ENCODE results near the gene VPS13D. TPM values are rescaled to one million over a fixed set of nuclear protein-coding genes. Genes with fewer than 3 reads are reported as not detected.

The VPS13D gene
- total and polyA plus RNA-seq, 2 donors (not counting 3 experiments of a cell fraction or from before 2014, with no cell fraction given) = 13.6 to 48.5 TPM

DNA sequence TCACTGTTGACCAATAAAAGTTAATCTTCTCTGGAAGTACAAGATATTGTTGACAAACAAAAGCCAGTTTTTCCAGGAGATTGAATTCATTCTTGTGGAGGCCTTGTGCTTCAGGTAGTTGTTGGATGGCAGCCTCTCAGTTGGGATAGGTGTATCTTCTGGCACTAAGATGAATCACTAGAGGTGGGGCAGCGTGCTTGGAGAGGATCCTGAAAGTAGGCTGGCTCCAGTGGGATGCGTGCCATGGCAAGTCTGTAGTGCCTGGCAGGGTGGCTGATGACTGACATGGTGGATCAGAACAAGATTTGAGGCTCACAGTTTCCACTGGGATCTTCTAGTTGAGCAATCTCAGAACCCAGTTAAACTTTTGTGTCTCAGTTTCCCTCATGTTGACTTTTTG is 2.4 kb downstream of the VPS13D start:
- Histone ChIP-seq H4K20me1 (replicated peaks; ENCODE audit: control insufficient read depth, extremely low read depth, insufficient read depth, low read length) (no peaks in the 10 kb centered on the region), H3K9me3 (replicated peaks; ENCODE audit: control insufficient read depth, insufficient read depth, low read length) (no peaks in the 10 kb centered on the region), H3K27ac (ENCODE audit: insufficient read depth, low read depth, low read length) (no peak overlapping the region), H3K9ac (replicated peaks; ENCODE audit: extremely low read depth, insufficient read depth, low read length) (no peak overlapping the region), H2AFZ (ENCODE audit: low read depth, low read length) (no peak overlapping the region), H3K4me3 (replicated peaks in 1 of 3; ENCODE audit: insufficient read depth in 1 of 3, low read depth in 1 of 3, low read length in 3 of 3) (no peak overlapping the region), H3K79me2 (ENCODE audit: control insufficient read depth, insufficient read depth, low read length) (peaks cover 16% of the 10 kb centered on the region), H3K9me1 (replicated peaks; ENCODE audit: control insufficient read depth, extremely low read depth, insufficient read depth, low read length) (no peaks in the 10 kb centered on the region), H3K4me1 (ENCODE audit: control insufficient read depth, extremely low read depth, insufficient read depth, low read length) (peaks cover 6% of the 10 kb centered on the region), H3K36me3 (ENCODE audit: control insufficient read depth in 2 of 2, extremely low read depth in 1 of 2, insufficient read depth in 2 of 2, low read length in 2 of 2) (peaks cover 0 to 2% of the 10 kb centered on the region in 2 experiments), H3K27me3 (ENCODE audit: control insufficient read depth in 2 of 2, insufficient read depth in 2 of 2, low read length in 2 of 2) (no peaks in the 10 kb centered on the region), H3K4me2 (ENCODE audit: insufficient read depth, low read length) (no peak overlapping the region)
- no peak for TF ChIP-seq JUN (IDR thresholded peaks at IDR 0.05; ENCODE audit: borderline replicate concordance, insufficient read depth, insufficient read length, low read depth)
- TF ChIP-seq, protein P1, sequence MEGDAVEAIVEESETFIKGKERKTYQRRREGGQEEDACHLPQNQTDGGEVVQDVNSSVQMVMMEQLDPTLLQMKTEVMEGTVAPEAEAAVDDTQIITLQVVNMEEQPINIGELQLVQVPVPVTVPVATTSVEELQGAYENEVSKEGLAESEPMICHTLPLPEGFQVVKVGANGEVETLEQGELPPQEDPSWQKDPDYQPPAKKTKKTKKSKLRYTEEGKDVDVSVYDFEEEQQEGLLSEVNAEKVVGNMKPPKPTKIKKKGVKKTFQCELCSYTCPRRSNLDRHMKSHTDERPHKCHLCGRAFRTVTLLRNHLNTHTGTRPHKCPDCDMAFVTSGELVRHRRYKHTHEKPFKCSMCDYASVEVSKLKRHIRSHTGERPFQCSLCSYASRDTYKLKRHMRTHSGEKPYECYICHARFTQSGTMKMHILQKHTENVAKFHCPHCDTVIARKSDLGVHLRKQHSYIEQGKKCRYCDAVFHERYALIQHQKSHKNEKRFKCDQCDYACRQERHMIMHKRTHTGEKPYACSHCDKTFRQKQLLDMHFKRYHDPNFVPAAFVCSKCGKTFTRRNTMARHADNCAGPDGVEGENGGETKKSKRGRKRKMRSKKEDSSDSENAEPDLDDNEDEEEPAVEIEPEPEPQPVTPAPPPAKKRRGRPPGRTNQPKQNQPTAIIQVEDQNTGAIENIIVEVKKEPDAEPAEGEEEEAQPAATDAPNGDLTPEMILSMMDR (IDR thresholded peaks at IDR 0.05; ENCODE audit: extremely low read depth in 1 of 2, insufficient read depth in 1 of 2, low read depth in 1 of 2, low read length in 2 of 2) = no peak
- TF ChIP-seq GATA2 (IDR thresholded peaks at IDR 0.05; ENCODE audit: insufficient read depth, insufficient read length, low read depth, low read length) = no peak
- no peak for TF ChIP-seq FOS (IDR thresholded peaks at IDR 0.05; ENCODE audit: borderline replicate concordance, insufficient read depth, low read length)
- dilution Hi-C loops (cut with MboI; ENCODE audit: extremely low pct_ligation_motif_present, low sequenced_read_pairs) (no loop called here), intact Hi-C loops (cut with micrococcal nuclease) (no loop called here)
- no peak for DNase-seq (ENCODE audit: low read depth, low spot score)
- FAIRE-seq = no peak
- no TSS peak for BruUV-seq (replicated peaks)
- CTCF ChIA-PET = interaction anchor here (2.7 kb wide), 1 partner anchor 107 kb away, joined by 13 read pairs; no protein-coding TSS in a partner anchor
- POLR2A ChIA-PET = no interaction called here

DNA sequence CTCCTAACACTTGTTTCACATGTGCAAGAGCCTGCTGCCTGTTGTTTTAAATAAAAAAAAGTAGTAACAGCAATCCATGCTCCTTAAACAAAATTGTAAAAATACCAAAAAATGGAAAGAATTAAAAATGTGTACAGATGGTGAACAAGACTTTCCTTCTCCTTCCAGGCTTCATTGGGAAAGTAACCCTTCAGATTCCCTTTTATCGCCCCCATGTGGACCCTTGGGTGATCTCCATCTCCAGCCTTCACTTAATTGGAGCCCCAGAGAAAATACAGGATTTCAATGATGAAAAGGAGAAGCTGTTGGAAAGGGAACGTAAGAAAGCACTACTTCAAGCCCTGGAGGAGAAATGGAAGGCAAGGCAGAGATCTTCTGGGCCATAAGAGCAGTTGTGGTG is 14.2 kb downstream of the VPS13D start:
- peak; percentile 35 for DNase-seq (ENCODE audit: low read depth, low spot score)
- Histone ChIP-seq H3K79me2 (ENCODE audit: control insufficient read depth, insufficient read depth, low read length) (no peaks in the 10 kb centered on the region), H3K27ac (ENCODE audit: insufficient read depth, low read depth, low read length) (no peak overlapping the region), H3K27me3 (ENCODE audit: control insufficient read depth in 2 of 2, insufficient read depth in 2 of 2, low read length in 2 of 2) (no peaks in the 10 kb centered on the region), H3K9me1 (replicated peaks; ENCODE audit: control insufficient read depth, extremely low read depth, insufficient read depth, low read length) (no peaks in the 10 kb centered on the region), H3K9ac (replicated peaks; ENCODE audit: extremely low read depth, insufficient read depth, low read length) (no peak overlapping the region), H3K4me1 (ENCODE audit: control insufficient read depth, extremely low read depth, insufficient read depth, low read length) (no peaks in the 10 kb centered on the region), H3K36me3 (ENCODE audit: control insufficient read depth in 2 of 2, extremely low read depth in 1 of 2, insufficient read depth in 2 of 2, low read length in 2 of 2) (peaks cover 5 to 11% of the 10 kb centered on the region in 2 experiments), H2AFZ (ENCODE audit: low read depth, low read length) (no peak overlapping the region), H3K4me2 (ENCODE audit: insufficient read depth, low read length) (no peak overlapping the region), H3K9me3 (replicated peaks; ENCODE audit: control insufficient read depth, insufficient read depth, low read length) (no peaks in the 10 kb centered on the region), H3K4me3 (replicated peaks in 1 of 3; ENCODE audit: insufficient read depth in 1 of 3, low read depth in 1 of 3, low read length in 3 of 3) (no peak overlapping the region), H4K20me1 (replicated peaks; ENCODE audit: control insufficient read depth, extremely low read depth, insufficient read depth, low read length) (no peaks in the 10 kb centered on the region)
- dilution Hi-C loops (cut with MboI; ENCODE audit: extremely low pct_ligation_motif_present, low sequenced_read_pairs) (no loop called here), intact Hi-C loops (cut with micrococcal nuclease) (loop anchor here (1.0 to 2.0 kb wide), 3 partner anchors 35 to 126 kb away; no protein-coding TSS in a partner anchor)
- FAIRE-seq = peak; percentile 67
- TF ChIP-seq MYC (IDR thresholded peaks at IDR 0.05; ENCODE audit: low read depth, low read length) = no peak
- TF ChIP-seq, protein P1 (IDR thresholded peaks at IDR 0.05; ENCODE audit: extremely low read depth in 1 of 2, insufficient read depth in 1 of 2, low read depth in 1 of 2, low read length in 2 of 2) = peak; percentile 53 to 62
- TF ChIP-seq, protein P2, sequence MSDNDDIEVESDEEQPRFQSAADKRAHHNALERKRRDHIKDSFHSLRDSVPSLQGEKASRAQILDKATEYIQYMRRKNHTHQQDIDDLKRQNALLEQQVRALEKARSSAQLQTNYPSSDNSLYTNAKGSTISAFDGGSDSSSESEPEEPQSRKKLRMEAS (IDR thresholded peaks at IDR 0.05; ENCODE audit: insufficient read depth, insufficient read length) = no peak
- BruUV-seq (replicated peaks) = no TSS peak
- ChIA-PET CTCF (interaction anchor here (0.7 to 2.9 kb wide), 10 partner anchors 9 to 415 kb away, joined by 3 to 55 read pairs (median 5); partner anchors contain the start of gene VPS13D), POLR2A (no interaction called here)

All from endothelial cell of umbilical vein (primary cell).